ENCODE results near the gene IZUMO4. TPM values are rescaled to one million over a fixed set of nuclear protein-coding genes. Genes with fewer than 3 reads are reported as not detected.

IZUMO4 gene
- total RNA-seq, 1 donor from 2014 or later, result 5.8 TPM

DNA sequence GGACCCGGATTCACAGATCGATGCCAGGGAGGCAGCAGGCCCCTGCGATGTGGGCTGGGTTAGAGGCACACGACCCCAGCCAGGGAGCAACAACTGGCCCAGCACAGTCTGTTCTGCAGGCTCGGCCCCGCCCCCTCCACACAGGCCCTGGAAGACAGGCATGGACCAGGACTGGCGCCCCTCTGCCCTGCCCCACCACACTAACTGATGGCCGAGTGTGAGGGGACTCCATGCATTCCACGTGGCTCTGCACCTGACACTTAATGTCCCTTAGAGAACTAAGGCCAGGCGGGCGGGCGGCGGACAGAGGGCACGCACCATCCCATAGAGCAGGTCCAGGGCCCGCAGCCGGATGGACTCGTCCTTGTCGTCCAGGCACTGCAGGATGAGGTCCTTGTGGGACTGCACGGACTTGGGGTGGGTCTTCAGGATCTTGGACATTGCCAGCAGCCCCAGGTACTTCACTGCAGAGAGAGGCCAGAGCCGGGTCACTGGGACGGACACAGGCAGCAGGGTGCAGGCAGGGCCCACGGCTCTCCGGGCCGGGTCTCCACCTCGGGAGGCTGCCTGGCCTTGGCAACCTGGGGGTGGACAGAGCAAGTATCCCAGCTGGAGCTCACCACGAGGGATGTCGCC lies 24.8 kb downstream of the IZUMO4 start:
- H3K79me2 ChIP-seq (ENCODE audit: insufficient read depth, low read length), result peaks cover 10% of the 10 kb centered on the region
- TF ChIP-seq, protein P1, sequence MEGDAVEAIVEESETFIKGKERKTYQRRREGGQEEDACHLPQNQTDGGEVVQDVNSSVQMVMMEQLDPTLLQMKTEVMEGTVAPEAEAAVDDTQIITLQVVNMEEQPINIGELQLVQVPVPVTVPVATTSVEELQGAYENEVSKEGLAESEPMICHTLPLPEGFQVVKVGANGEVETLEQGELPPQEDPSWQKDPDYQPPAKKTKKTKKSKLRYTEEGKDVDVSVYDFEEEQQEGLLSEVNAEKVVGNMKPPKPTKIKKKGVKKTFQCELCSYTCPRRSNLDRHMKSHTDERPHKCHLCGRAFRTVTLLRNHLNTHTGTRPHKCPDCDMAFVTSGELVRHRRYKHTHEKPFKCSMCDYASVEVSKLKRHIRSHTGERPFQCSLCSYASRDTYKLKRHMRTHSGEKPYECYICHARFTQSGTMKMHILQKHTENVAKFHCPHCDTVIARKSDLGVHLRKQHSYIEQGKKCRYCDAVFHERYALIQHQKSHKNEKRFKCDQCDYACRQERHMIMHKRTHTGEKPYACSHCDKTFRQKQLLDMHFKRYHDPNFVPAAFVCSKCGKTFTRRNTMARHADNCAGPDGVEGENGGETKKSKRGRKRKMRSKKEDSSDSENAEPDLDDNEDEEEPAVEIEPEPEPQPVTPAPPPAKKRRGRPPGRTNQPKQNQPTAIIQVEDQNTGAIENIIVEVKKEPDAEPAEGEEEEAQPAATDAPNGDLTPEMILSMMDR (IDR thresholded peaks at IDR 0.05; ENCODE audit: insufficient read depth, low read depth, low read length), result no peak
- no peak for TF ChIP-seq EZH2 (IDR thresholded peaks at IDR 0.05; ENCODE audit: insufficient read depth, low read length)
- no peaks in the 10 kb centered on the region for H3K9me3 ChIP-seq (ENCODE audit: insufficient read depth, low read depth, low read length)
- Mint-ChIP-seq H3K27me3 (ENCODE audit: low read depth, unreplicated experiment) (no peaks in the 10 kb centered on the region), H3K4me1 (ENCODE audit: low read depth, unreplicated experiment) (no peaks in the 10 kb centered on the region), H3K36me3 (ENCODE audit: low read depth, unreplicated experiment) (peaks cover 8% of the 10 kb centered on the region), H3K27ac (ENCODE audit: unreplicated experiment) (no peak overlapping the region), H3K9me3 (ENCODE audit: unreplicated experiment) (no peaks in the 10 kb centered on the region), H3K4me3 (ENCODE audit: unreplicated experiment) (no peak overlapping the region)
- no peak overlapping the region for H3K4me2 ChIP-seq (ENCODE audit: low read length)
- H4K20me1 ChIP-seq (ENCODE audit: insufficient read depth, low read length), result peaks cover 91% of the 10 kb centered on the region
- H3K27ac ChIP-seq (ENCODE audit: low read depth, low read length), result no peak overlapping the region
- no peak overlapping the region for H3K4me3 ChIP-seq (ENCODE audit: insufficient read depth, low read depth, low read length)
- peaks cover 15% of the 10 kb centered on the region for H3K36me3 ChIP-seq (ENCODE audit: insufficient read depth, low read length)
- no peaks in the 10 kb centered on the region for H3K4me1 ChIP-seq (ENCODE audit: insufficient read depth, low read length)
- DNase-seq (ENCODE audit: low read depth) (no peak), FAIRE-seq (no peak)
- no peaks in the 10 kb centered on the region for H3K27me3 ChIP-seq (ENCODE audit: insufficient read depth, low read length)
- H3K9ac ChIP-seq (ENCODE audit: low read length), result no peak overlapping the region
- no peak overlapping the region for H2AFZ ChIP-seq (ENCODE audit: low read depth, low read length)

DNA sequence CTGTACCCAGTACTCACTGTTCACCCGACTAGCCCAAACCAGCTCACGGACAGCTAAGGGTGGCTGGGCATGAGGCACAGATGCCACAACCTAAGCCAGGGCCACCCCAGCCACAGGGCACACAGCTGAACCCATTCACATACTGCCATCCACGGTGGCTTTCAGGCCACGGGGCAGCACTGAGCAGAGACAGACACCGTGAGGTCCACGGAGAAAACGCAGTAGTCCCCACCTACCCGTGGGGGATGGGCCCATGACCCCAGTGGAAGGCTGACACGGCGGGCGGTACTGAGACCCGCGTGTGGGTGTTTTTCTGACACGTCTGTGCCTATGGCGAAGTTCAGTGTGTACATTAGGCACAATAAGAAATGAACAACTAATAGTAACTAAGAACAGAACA lies 25.5 kb downstream of the IZUMO4 start:
- FAIRE-seq (no peak), DNase-seq (ENCODE audit: low read depth) (no peak)
- Histone ChIP-seq H3K9ac (ENCODE audit: low read length) (no peak overlapping the region), H2AFZ (ENCODE audit: low read depth, low read length) (no peak overlapping the region), H3K27ac (ENCODE audit: low read depth, low read length) (no peak overlapping the region), H3K79me2 (ENCODE audit: insufficient read depth, low read length) (peaks cover 15% of the 10 kb centered on the region), H3K9me3 (ENCODE audit: insufficient read depth, low read depth, low read length) (no peaks in the 10 kb centered on the region), H3K27me3 (ENCODE audit: insufficient read depth, low read length) (no peaks in the 10 kb centered on the region), H4K20me1 (ENCODE audit: insufficient read depth, low read length) (peaks cover 91% of the 10 kb centered on the region), H3K4me1 (ENCODE audit: insufficient read depth, low read length) (no peaks in the 10 kb centered on the region), H3K4me3 (ENCODE audit: insufficient read depth, low read depth, low read length) (no peak overlapping the region), H3K4me2 (ENCODE audit: low read length) (no peak overlapping the region), H3K36me3 (ENCODE audit: insufficient read depth, low read length) (peaks cover 15% of the 10 kb centered on the region)
- Mint-ChIP-seq H3K27ac (ENCODE audit: unreplicated experiment) (no peak overlapping the region), H3K36me3 (ENCODE audit: low read depth, unreplicated experiment) (peaks cover 8% of the 10 kb centered on the region), H3K4me3 (ENCODE audit: unreplicated experiment) (no peak overlapping the region), H3K27me3 (ENCODE audit: low read depth, unreplicated experiment) (no peaks in the 10 kb centered on the region), H3K4me1 (ENCODE audit: low read depth, unreplicated experiment) (no peaks in the 10 kb centered on the region), H3K9me3 (ENCODE audit: unreplicated experiment) (no peaks in the 10 kb centered on the region)
- TF ChIP-seq EZH2 (IDR thresholded peaks at IDR 0.05; ENCODE audit: insufficient read depth, low read length), result no peak
- TF ChIP-seq, protein P1 (IDR thresholded peaks at IDR 0.05; ENCODE audit: insufficient read depth, low read depth, low read length), result no peak

DNA sequence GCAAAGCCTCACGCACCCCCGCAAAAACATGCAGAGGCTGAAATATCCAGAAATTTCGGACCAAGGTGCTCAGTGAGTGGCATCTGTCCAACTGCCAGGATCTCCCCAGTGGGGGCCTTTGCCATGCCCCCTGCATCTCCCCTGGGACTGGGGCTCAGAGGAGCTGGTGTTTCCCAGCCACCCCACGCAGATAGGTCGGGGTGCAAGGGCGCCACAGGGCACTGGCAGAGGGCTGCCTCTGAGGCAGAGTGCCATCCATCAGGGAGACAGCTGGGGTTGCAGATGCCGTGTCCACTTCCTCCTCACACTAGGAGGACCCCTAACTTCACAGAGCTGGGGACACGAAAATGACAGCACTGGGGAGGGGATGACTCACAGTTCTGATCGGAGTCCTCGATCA lies 26.3 kb downstream of the IZUMO4 start:
- Mint-ChIP-seq H3K9me3 (ENCODE audit: unreplicated experiment) (no peaks in the 10 kb centered on the region), H3K27me3 (ENCODE audit: low read depth, unreplicated experiment) (no peaks in the 10 kb centered on the region), H3K4me1 (ENCODE audit: low read depth, unreplicated experiment) (no peaks in the 10 kb centered on the region), H3K27ac (ENCODE audit: unreplicated experiment) (no peak overlapping the region), H3K36me3 (ENCODE audit: low read depth, unreplicated experiment) (peaks cover 8% of the 10 kb centered on the region), H3K4me3 (ENCODE audit: unreplicated experiment) (no peak overlapping the region)
- no peak overlapping the region for H2AFZ ChIP-seq (ENCODE audit: low read depth, low read length)
- H3K9ac ChIP-seq (ENCODE audit: low read length), result no peak overlapping the region
- no peaks in the 10 kb centered on the region for H3K9me3 ChIP-seq (ENCODE audit: insufficient read depth, low read depth, low read length)
- no peak overlapping the region for H3K4me2 ChIP-seq (ENCODE audit: low read length)
- H3K27me3 ChIP-seq (ENCODE audit: insufficient read depth, low read length), result no peaks in the 10 kb centered on the region
- peaks cover 22% of the 10 kb centered on the region for H3K79me2 ChIP-seq (ENCODE audit: insufficient read depth, low read length)
- H3K27ac ChIP-seq (ENCODE audit: low read depth, low read length), result no peak overlapping the region
- no peak for TF ChIP-seq EZH2 (IDR thresholded peaks at IDR 0.05; ENCODE audit: insufficient read depth, low read length)
- TF ChIP-seq, protein P1 (IDR thresholded peaks at IDR 0.05; ENCODE audit: insufficient read depth, low read depth, low read length), result no peak
- H4K20me1 ChIP-seq (ENCODE audit: insufficient read depth, low read length), result peaks cover 91% of the 10 kb centered on the region
- DNase-seq (ENCODE audit: low read depth) (no peak), FAIRE-seq (no peak)
- H3K4me1 ChIP-seq (ENCODE audit: insufficient read depth, low read length), result no peaks in the 10 kb centered on the region
- H3K4me3 ChIP-seq (ENCODE audit: insufficient read depth, low read depth, low read length), result no peak overlapping the region
- peaks cover 15% of the 10 kb centered on the region for H3K36me3 ChIP-seq (ENCODE audit: insufficient read depth, low read length)

Measured in astrocyte (in vitro differentiated cells and primary cell).